Stimulated activated CD8-positive, alpha-beta memory T cell treated with anti-CD3 and anti-CD28 coated beads, Interleukin-2, amount 100 ng/mL, for 48 hours (primary cell): ENCODE results near the gene BBS9.
A peak's percentile ranks its signal among the peaks of the same experiment; 100 is the strongest.
"Not testable (repeated sequence)": the region's sequence is repeated elsewhere in the genome, so short reads cannot be mapped to it uniquely, and the experiment has no call there.

Experiments used
- DNase-seq, 2 donors: peaks; one replicate each; pipeline ENCODE4 v3.0.0-alpha.2; 2020; ENCODE audit warnings: low read depth in 2 of 2

BBS9 gene

GRCh38 chr7:33128990-33129805 is at the start of gene BBS9:
Gene BBS9 (plus strand): TSS chr7:33129564. CDS start chr7:33146253, 16,689 bp downstream.
- DNase-seq: peak; percentile 86

GRCh38 chr7:33079763-33080690 is 49.3 kb upstream of the BBS9 start:
- DNase-seq: no peak

- DNase-seq: no peak
Observed at GRCh38 chr7:33087356-33087755, 42.0 kb upstream of the BBS9 start.

GRCh38 chr7:33087858-33088257 is 41.5 kb upstream of the BBS9 start:
- no peak for DNase-seq

GRCh38 chr7:33089142-33089541 is 40.2 kb upstream of the BBS9 start:
- no peak for DNase-seq

- DNase-seq: no peak
Observed at GRCh38 chr7:33091111-33091531, 38.2 kb upstream of the BBS9 start.

- DNase-seq: no peak
Observed at GRCh38 chr7:33091641-33092191, 37.6 kb upstream of the BBS9 start.

GRCh38 chr7:33093266-33093665 is 36.1 kb upstream of the BBS9 start:
- DNase-seq: no peak

GRCh38 chr7:33094745-33095275 is 34.6 kb upstream of the BBS9 start:
- DNase-seq: not testable (repeated sequence)

GRCh38 chr7:33099154-33099940 is 30.0 kb upstream of the BBS9 start:
- DNase-seq: no peak

GRCh38 chr7:33100770-33101169 is 28.6 kb upstream of the BBS9 start:
- DNase-seq: no peak

- no peak for DNase-seq
Observed at GRCh38 chr7:33101906-33102305, 27.5 kb upstream of the BBS9 start.

- no peak for DNase-seq
Observed at GRCh38 chr7:33107136-33108066, 22.0 kb upstream of the BBS9 start.

GRCh38 chr7:33108554-33109004 is 20.8 kb upstream of the BBS9 start:
- no peak for DNase-seq

GRCh38 chr7:33109005-33109757 is 20.2 kb upstream of the BBS9 start, which contains the start of gene RP9:
Gene RP9 (minus strand): TSS chr7:33109404. CDS start chr7:33109372, 32 bp downstream.
- peak; percentile 66 to 72 for DNase-seq

- DNase-seq: no peak
Observed at GRCh38 chr7:33109758-33110238, 19.6 kb upstream of the BBS9 start.

- no peak for DNase-seq
Observed at GRCh38 chr7:33111614-33112013, 17.8 kb upstream of the BBS9 start.

- DNase-seq: no peak
Observed at GRCh38 chr7:33114976-33115375, 14.4 kb upstream of the BBS9 start.

- DNase-seq: no peak
Observed at GRCh38 chr7:33118383-33118782, 11.0 kb upstream of the BBS9 start.
